Stimulated activated CD4-positive, alpha-beta T cell treated with anti-CD3 and anti-CD28 coated beads, Interleukin-2, amount 100 ng/mL, for 48 hours (primary cell): Measurements from ENCODE around the gene BRI3.
"Not testable (repeated sequence)": the region's sequence is repeated elsewhere in the genome, so short reads cannot be mapped to it uniquely, and the experiment has no call there.

Experiments
- DNase-seq, 2 donors: peaks; one replicate each; pipeline ENCODE4 v3.0.0-alpha.2; 2020

BRI3 gene

DNA sequence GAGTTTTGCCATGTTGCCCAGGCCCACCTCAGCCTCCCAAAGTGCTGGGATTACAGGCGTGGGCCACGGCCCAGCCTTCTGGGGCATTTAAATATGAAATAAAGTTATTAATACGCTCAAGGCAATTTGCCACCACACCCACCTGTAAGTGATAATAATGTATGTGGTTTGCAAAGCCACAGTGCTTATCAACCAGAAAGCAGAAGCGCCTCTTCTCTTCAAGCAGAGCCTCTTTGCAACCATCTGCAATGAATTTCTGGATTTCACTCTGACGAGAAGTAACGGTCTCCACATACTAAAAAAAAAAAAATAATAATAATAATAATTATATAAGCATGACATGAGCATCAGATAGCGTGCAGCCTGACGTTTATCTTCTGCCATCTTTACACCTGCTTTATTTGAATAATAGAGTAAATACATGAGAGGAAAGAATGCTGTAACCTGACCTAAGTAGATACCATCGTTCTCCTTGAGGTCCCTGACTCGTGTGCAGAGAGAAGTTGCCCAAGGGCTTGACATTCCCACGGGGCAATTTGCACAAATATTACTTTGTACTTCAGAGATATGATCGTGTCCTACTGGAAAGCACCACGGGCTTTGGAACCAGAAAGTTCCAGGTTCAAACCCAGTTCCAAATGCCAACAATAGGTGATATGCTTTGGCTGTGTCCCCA lies 34.0 kb downstream of the BRI3 start:
- DNase-seq, result no peak

- DNase-seq, result not testable (repeated sequence)
Observed at GRCh38 chr7:98315994-98316527, 34.6 kb downstream of the BRI3 start.

GRCh38 chr7:98317366-98318040 lies 36.0 kb downstream of the BRI3 start:
- no peak for DNase-seq

DNA sequence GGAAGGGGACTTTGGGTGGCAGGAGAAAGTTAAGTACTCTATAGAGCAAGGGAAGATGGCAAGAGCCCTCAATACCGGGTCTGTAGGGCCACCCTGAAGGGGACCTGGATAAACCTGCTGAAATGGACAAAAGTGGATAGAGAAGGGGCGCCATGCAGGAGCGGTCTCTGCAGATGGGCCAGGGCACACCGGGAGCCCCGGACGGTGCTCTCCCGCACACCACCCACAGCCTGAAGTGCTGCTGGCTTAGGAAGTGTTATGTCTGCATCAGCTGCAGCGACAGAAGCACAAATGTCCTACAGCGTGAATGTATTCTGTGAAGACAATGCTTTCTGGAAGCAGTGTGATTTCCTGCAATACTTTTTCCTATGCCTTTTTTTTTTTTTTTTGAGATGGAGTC lies 37.7 kb downstream of the BRI3 start:
- DNase-seq, result no peak

GRCh38 chr7:98321301-98321700 lies 39.8 kb downstream of the BRI3 start:
- no peak for DNase-seq

DNA sequence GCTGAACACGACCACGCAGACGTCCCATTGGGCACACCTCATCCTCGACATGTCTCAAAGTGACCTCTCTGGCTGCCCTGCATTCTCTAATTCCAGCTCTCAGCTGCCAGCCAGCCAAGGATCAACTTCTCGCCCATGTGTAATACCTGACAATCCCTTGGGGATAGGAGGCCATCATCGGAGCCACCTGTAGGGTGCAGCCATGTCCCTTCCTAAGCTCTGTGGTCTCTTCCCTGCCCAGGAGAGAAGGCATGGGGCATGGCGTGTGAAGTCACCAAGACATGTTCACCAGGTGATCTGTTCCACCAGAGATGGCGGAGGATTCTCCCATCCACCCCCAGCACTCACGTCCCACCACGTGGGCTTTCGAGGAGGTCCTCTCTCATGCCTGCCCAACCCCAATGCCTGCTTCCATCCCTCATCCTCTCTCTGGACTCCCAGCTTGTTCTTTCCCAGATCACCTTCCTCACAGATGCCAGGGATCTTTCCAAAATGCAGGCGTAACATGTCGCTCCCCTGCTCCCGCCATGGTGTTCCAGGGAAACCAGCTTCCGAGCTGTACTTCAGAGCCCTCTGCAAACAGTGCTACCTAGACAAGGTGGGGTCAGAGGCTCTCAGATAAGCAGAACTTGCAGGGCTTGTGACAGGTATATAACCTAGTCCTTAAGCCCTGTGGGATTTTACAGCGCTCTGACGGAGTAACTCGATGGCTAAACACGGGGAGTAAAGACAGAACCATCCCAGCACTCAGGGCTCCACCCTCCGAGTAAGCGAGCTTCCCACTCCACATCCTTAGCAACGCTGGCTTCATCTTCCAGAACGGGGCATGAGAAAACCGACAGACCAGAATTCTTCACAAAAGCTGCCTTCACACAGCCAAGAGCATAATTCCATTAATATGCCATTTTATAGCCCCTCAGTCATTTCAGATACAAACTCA lies 41.1 kb downstream of the BRI3 start:
- DNase-seq, result no peak

GRCh38 chr7:98323597-98324322 lies 42.3 kb downstream of the BRI3 start:
- DNase-seq, result no peak

DNA sequence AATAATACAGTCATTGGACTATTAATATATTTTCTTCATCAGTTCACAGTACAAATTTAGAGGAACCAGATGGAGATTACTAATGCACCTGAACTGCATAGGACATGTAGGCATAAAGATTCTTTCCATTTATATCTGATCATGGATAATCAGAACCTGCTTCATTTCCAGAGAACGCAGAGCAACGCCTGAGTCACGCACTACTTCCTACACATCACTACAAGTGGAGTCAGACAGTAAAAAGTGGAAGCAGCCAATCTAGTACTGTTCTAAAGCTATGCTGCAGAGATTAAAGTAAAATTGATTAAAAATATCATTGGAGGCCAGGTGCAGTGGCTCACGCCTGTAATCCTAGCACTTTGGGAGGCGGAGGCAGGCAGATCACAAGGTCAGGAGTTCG lies 43.3 kb downstream of the BRI3 start:
- no peak for DNase-seq

GRCh38 chr7:98329100-98329790 lies 47.8 kb downstream of the BRI3 start:
- DNase-seq, result no peak

- no peak for DNase-seq
Observed at GRCh38 chr7:98329791-98330373, 48.4 kb downstream of the BRI3 start.

DNA sequence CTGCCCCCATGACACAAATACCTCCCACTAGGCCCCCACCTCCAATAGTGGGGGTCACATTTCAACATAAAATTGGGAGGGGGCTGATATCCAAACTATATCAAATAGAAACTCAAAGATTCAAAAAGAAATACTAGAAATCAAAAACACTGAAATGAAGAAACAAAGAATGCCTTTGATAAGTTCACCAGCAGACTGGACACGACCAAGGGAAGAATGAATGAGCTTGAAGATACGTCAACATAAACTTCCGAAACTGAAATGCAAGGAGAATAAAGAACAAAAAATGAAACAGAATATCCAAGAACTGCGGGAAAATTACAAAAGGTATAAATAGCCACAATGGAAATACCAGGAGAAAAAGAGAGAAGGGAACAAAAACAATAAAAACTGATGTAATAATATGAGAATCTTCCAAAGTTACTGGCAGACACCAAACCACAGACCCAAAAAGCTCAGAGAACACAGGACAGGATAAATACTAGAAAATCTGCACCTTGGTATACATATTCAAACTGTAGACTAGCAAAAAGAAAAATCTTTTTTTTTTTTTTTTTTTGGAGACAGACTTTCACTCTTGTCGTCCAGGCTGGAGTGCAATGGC lies 49.5 kb downstream of the BRI3 start:
- no peak for DNase-seq

- DNase-seq, result no peak
Observed at GRCh38 chr7:98334081-98334480, 52.6 kb downstream of the BRI3 start.

DNA sequence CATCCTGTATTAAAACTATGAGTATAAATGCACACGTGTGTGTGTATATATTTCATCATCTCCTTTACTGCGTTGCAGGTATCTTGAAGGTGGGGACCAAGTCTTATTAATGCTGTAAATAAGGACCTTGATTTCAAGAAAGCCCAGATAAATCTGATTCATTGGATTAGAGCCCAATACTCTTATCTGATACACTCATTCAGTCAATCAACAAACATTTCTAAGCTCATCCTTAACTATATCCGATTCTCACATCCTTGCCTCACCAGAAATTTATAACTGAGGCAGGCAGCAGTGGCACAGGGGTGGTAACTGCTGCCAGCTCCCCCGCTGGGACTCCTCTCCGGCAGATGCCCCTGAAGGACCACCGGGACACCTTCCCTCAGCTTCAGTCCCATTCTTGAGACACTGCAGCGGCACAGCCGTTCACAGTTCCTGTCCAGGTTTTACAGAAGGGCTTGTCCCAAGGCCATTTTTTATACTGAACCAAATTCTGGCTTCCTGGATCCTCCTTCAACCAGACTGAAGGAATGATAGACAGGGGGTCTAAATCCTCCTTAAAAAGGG lies 54.0 kb downstream of the BRI3 start:
- DNase-seq, result no peak

GRCh38 chr7:98338441-98338840 lies 57.0 kb downstream of the BRI3 start:
- DNase-seq, result no peak

DNA sequence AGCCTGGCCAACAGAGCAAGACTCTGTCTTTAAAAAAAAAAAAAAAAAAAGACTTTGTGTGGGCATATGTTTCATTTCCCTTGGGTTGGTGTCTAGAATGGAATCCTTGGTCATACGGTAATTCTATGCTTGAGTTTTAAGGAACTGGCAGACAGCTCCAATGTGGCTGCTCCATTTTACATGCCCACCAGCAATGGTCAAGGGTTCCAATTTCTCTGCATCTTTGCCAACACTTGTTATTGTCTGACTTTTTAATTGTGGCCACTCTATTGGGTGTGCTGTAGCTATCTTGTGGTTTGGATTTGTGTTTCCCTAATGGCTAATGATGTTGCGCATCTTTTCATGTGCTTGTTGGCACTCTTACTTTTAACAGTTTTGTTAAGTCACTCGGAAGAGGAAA lies 57.6 kb downstream of the BRI3 start:
- DNase-seq, result no peak

DNA sequence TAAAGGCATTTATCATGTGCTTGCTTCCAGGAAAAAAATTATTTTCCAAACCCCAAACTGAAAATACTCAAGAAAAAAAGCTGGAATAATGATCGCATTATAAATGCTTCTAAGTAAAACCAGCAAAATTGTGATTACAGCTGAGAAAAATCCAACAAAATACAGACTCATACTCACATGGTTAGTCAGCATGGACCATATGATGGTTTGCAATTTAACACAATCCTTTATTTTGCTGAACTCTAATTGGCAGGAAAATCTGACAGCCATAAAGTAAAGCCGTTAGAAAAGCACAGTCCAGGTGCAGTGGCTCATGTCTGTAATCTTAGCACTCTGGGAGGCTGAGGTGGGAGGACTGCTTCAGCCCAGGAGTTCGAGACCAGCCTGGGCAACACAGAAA lies 59.6 kb downstream of the BRI3 start:
- no peak for DNase-seq
